Endothelial cell of umbilical vein (primary cell): ENCODE measurements around the gene PTPN22. TPM values are rescaled to one million over a fixed set of nuclear protein-coding genes. Genes with fewer than 3 reads are reported as not detected.

ENCODE experiments used
- BruUV-seq: library from RNA; stranded (reverse); fragments of 400-500 nt; replicated peaks from 2 replicates; lab custom pipeline; 2021; lab: Mats Ljungman, UMichigan
- CTCF ChIA-PET: fragments of 300-600, 350-600 bp; sonication (Branson Sonifier 250); formaldehyde crosslinking; loops from one replicate; lab custom pipeline; 2021; ENCODE audit warnings: antibody characterized with exemption, inconsistent platforms; lab: Charles Lee
- POLR2A ChIA-PET: fragments of 300-600, 350-600 bp; sonication (Branson Sonifier 250); formaldehyde crosslinking; loops from one replicate; lab custom pipeline; 2021; ENCODE audit warnings: antibody characterized with exemption, inconsistent platforms; lab: Charles Lee
- DNase-seq: peaks from one replicate; pipeline ENCODE4 v3.0.0-alpha.2; 2011; ENCODE audit warnings: low read depth, low spot score
- FAIRE-seq: peaks from 2 replicates; lab custom pipeline; 2011; peaks lifted over from hg19 to GRCh38; lab: Jason Lieb, UNC
- H2AFZ ChIP-seq: 2 replicates; pipeline ENCODE4 v1.6.0; 2012; ENCODE audit warnings: low read depth, low read length, control low read depth, inconsistent platforms
- H3K27ac ChIP-seq: 2 replicates; pipeline ENCODE4 v1.5.1; 2011; ENCODE audit warnings: low read depth, mild to moderate bottlenecking, control low read depth, low read length, moderate library complexity; ENCODE audit not compliant: insufficient read depth
- H3K27me3 ChIP-seq, 2 experiments: 2 replicates each; pipeline versions ENCODE4 v1.6.0 to v1.6.1; 2011; ENCODE audit warnings: low read length in 2 of 2, mixed read lengths in 1 of 2; ENCODE audit not compliant: control insufficient read depth in 2 of 2, insufficient read depth in 2 of 2
- H3K36me3 ChIP-seq, 2 experiments: 2 replicates in 1 of 2; 3 replicates in 1 of 2; pipeline ENCODE4 v1.5.1; 2011; ENCODE audit warnings: low read length in 2 of 2, mild to moderate bottlenecking in 1 of 2, moderate library complexity in 1 of 2; ENCODE audit not compliant: control insufficient read depth in 2 of 2, insufficient read depth in 2 of 2; ENCODE audit errors: extremely low read depth in 1 of 2
- H3K4me1 ChIP-seq: 3 replicates; pipeline ENCODE4 v1.5.1; 2011; ENCODE audit warnings: mild to moderate bottlenecking, low read length; ENCODE audit not compliant: control insufficient read depth, insufficient read depth; ENCODE audit errors: extremely low read depth
- H3K4me2 ChIP-seq: 2 replicates; pipeline ENCODE4 v1.6.1; 2011; ENCODE audit warnings: low read length, control low read depth, mixed read lengths; ENCODE audit not compliant: insufficient read depth
- H3K4me3 ChIP-seq, 3 experiments: fragments of 200-600 bp in 1 of 3; sonication (generic), shearing (Covaris generic) in 1 of 3; replicated peaks in 1 of 3; 2 replicates each; pipeline ENCODE4 v1.5.1; 2011 to 2016; ENCODE audit warnings: control low read depth in 3 of 3, low read length in 3 of 3, mild to moderate bottlenecking in 2 of 3, inconsistent platforms in 1 of 3, low read depth in 1 of 3, moderate library complexity in 1 of 3; ENCODE audit not compliant: insufficient read depth in 1 of 3
- H3K79me2 ChIP-seq: 2 replicates; pipeline ENCODE4 v1.6.0; 2012; ENCODE audit warnings: low read length, inconsistent platforms; ENCODE audit not compliant: control insufficient read depth, insufficient read depth
- H3K9ac ChIP-seq: replicated peaks from 2 replicates; pipeline ENCODE3; 2011; ENCODE audit warnings: low read length, control low read depth; ENCODE audit not compliant: insufficient read depth; ENCODE audit errors: extremely low read depth
- H3K9me1 ChIP-seq: replicated peaks from 3 replicates; pipeline ENCODE4 v1.6.0; 2011; ENCODE audit warnings: mild to moderate bottlenecking, low read length; ENCODE audit not compliant: control insufficient read depth, insufficient read depth; ENCODE audit errors: extremely low read depth
- H3K9me3 ChIP-seq: replicated peaks from 2 replicates; pipeline ENCODE4 v1.5.1; 2012; ENCODE audit warnings: low read length, inconsistent platforms; ENCODE audit not compliant: control insufficient read depth, insufficient read depth
- H4K20me1 ChIP-seq: replicated peaks from 2 replicates; pipeline ENCODE3; 2011; ENCODE audit warnings: mild to moderate bottlenecking, low read length; ENCODE audit not compliant: control insufficient read depth, insufficient read depth; ENCODE audit errors: extremely low read depth
- EZH2 ChIP-seq: IDR thresholded peaks from 2 replicates; pipeline ENCODE4 v1.6.1; 2012; ENCODE audit warnings: borderline replicate concordance, low read depth, mild to moderate bottlenecking, moderate library complexity, low read length, inconsistent platforms; ENCODE audit not compliant: severe bottlenecking
- GATA2 ChIP-seq: IDR thresholded peaks from 2 replicates; pipeline ENCODE4 v1.7.0; 2011; ENCODE audit warnings: low read depth, mild to moderate bottlenecking, moderate library complexity, mixed read lengths, low read length; ENCODE audit not compliant: insufficient read length, insufficient read depth
- JUN ChIP-seq: IDR thresholded peaks from 2 replicates; pipeline ENCODE4 v1.6.1; 2011; ENCODE audit warnings: borderline replicate concordance, low read depth; ENCODE audit not compliant: insufficient read length, insufficient read depth
- MYC ChIP-seq: IDR thresholded peaks from one replicate; pipeline ENCODE4 v1.6.1; 2011; ENCODE audit warnings: mild to moderate bottlenecking, low read depth, low read length
- POLR2A ChIP-seq: IDR thresholded peaks from 2 replicates; pipeline ENCODE4 v1.6.1; 2012; ENCODE audit warnings: low read depth, mild to moderate bottlenecking, control low read depth, low read length
- POLR2AphosphoS5 ChIP-seq: IDR thresholded peaks from 2 replicates; pipeline ENCODE4 v1.6.1; 2012; ENCODE audit warnings: low read depth, mild to moderate bottlenecking, control low read depth, low read length, moderate library complexity; ENCODE audit not compliant: insufficient read depth
- dilution Hi-C: fragments of 300-500 bp; cut with MboI; formaldehyde crosslinking; loops from one replicate; pipeline ENCODE4 v1.15.0; 2019; ENCODE audit warnings: low sequenced_read_pairs; ENCODE audit not compliant: extremely low pct_ligation_motif_present
- intact Hi-C: fragments of 100-400 bp; cut with micrococcal nuclease; formaldehyde crosslinking; loops from one replicate; pipeline ENCODE4 v1.10.0; 2022
- polyA plus RNA-seq, 4 experiments: library from polyadenylated mRNA; depleted of rRNA in 3 of 4; stranded (reverse) in 3 of 4; unstranded in 1 of 4; fragments of >200 nt; gene quantifications; 2 replicates each; pipeline versions ENCODE4 v1.2.1 to v1.2.3, GENCODE V29; 2011 to 2012; ENCODE audit warnings: missing spikeins in 1 of 4
- total RNA-seq: library from RNA; stranded (reverse); gene quantifications from 2 replicates; pipeline ENCODE4 v1.2.3, GENCODE V29; 2021
- TF ChIP-seq, protein P1 (sequence below), 2 donors: IDR thresholded peaks; 1 replicate in 1 of 2; 2 replicates in 1 of 2; pipeline ENCODE4 v1.5.1; 2011; ENCODE audit warnings: low read length in 2 of 2, mild to moderate bottlenecking in 2 of 2, moderate library complexity in 2 of 2, control low read depth in 1 of 2, inconsistent platforms in 1 of 2, low read depth in 1 of 2; ENCODE audit not compliant: insufficient read depth in 1 of 2; ENCODE audit errors: extremely low read depth in 1 of 2
- TF ChIP-seq, protein P2 (sequence below): IDR thresholded peaks from 2 replicates; pipeline ENCODE4 v1.6.1; 2011; ENCODE audit not compliant: insufficient read depth, insufficient read length

Gene PTPN22
- total and polyA plus RNA-seq, 2 donors (not counting 3 experiments of a cell fraction or from before 2014, with no cell fraction given), result not detected

DNA sequence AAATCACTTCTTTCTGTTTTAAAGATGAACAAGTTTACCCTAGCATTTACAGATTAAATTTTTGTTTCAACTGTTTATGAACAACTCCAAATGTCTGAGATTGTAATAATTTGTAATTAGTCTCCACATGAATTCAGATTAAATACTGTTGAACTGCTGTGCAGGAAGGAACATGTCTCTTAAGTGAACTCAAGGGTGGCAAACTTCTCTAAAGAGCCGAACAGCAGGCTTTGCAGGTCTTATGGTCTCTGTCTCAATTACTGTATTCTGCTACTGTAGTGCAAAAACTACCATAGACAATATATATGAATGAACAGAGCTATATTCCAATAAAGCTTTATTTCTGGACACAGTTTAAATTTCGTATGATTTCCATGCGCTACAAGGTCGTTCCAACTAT lies 65.9 kb downstream of the PTPN22 start:
- Histone ChIP-seq H2AFZ (no peak overlapping the region), H3K27ac (no peak overlapping the region), H3K9ac (no peak overlapping the region), H3K4me2 (no peak overlapping the region), H4K20me1 (peaks cover 2% of the 10 kb centered on the region), H3K4me3 (no peak overlapping the region), H3K4me1 (peaks cover 30% of the 10 kb centered on the region), H3K27me3 (no peaks in the 10 kb centered on the region), H3K36me3 (no peaks in the 10 kb centered on the region), H3K9me1 (no peaks in the 10 kb centered on the region), H3K9me3 (no peaks in the 10 kb centered on the region), H3K79me2 (peaks cover 90% of the 10 kb centered on the region)
- dilution Hi-C loops (no loop called here), intact Hi-C loops (no loop called here)
- BruUV-seq, result no TSS peak
- TF ChIP-seq POLR2AphosphoS5 (no peak), POLR2A (no peak), EZH2 (no peak), GATA2 (no peak), MYC (no peak), JUN (no peak)
- TF ChIP-seq, protein P1, sequence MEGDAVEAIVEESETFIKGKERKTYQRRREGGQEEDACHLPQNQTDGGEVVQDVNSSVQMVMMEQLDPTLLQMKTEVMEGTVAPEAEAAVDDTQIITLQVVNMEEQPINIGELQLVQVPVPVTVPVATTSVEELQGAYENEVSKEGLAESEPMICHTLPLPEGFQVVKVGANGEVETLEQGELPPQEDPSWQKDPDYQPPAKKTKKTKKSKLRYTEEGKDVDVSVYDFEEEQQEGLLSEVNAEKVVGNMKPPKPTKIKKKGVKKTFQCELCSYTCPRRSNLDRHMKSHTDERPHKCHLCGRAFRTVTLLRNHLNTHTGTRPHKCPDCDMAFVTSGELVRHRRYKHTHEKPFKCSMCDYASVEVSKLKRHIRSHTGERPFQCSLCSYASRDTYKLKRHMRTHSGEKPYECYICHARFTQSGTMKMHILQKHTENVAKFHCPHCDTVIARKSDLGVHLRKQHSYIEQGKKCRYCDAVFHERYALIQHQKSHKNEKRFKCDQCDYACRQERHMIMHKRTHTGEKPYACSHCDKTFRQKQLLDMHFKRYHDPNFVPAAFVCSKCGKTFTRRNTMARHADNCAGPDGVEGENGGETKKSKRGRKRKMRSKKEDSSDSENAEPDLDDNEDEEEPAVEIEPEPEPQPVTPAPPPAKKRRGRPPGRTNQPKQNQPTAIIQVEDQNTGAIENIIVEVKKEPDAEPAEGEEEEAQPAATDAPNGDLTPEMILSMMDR (IDR thresholded peaks at IDR 0.05; ENCODE audit: extremely low read depth in 1 of 2, insufficient read depth in 1 of 2, low read depth in 1 of 2, low read length in 2 of 2), result no peak
- TF ChIP-seq, protein P2, sequence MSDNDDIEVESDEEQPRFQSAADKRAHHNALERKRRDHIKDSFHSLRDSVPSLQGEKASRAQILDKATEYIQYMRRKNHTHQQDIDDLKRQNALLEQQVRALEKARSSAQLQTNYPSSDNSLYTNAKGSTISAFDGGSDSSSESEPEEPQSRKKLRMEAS, result no peak
- no peak for FAIRE-seq
- ChIA-PET CTCF (no interaction called here), POLR2A (no interaction called here)
- DNase-seq, result no peak
